ENCODE data around the gene LDLRAD4.
A peak's percentile ranks its signal among the peaks of the same experiment; 100 is the strongest.

LDLRAD4 gene

DNA sequence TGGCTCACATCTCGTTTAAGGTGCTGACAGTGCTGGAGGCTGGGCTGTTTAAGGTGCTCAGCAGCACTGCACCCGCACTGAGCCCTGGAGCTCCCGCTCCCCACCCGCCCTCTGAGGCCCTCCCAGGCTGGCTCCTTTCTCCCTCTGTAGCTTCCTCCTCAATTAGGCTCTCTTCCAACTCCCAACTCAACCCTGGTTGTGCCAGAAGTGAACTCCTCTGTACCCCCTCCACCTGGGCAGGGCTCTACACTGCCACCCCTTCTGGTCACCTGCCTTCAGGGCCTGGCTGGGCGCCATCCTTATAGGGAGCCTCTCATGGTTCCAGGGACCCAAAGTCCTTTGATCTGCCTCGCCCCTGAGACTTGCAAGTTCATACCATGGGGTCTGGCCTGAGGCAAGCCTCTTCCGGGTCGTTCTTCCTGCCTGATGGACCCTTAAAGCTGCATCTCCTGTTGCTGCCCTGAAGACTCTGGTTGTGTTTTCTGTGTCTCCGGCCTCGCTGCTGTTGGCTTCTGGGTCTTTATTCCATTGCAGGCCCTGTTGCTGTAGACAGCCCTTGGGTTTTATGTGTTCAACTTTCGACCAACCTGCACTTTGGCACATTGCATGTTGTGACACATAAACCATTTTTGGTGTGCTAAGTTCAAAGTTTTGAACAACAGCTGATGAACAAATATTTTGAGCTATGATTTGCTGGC lies 199.6 kb downstream of the LDLRAD4 start:
- DNase-seq: no peak

GRCh38 chr18:13420969-13421686 lies 202.6 kb downstream of the LDLRAD4 start:
- DNase-seq: no peak

- DNase-seq: no peak
Measured at GRCh38 chr18:13422541-13423147, 204.1 kb downstream of the LDLRAD4 start.

GRCh38 chr18:13423352-13423751 lies 204.8 kb downstream of the LDLRAD4 start:
- DNase-seq: no peak

GRCh38 chr18:13424363-13424762 lies 205.8 kb downstream of the LDLRAD4 start:
- DNase-seq: no peak

DNA sequence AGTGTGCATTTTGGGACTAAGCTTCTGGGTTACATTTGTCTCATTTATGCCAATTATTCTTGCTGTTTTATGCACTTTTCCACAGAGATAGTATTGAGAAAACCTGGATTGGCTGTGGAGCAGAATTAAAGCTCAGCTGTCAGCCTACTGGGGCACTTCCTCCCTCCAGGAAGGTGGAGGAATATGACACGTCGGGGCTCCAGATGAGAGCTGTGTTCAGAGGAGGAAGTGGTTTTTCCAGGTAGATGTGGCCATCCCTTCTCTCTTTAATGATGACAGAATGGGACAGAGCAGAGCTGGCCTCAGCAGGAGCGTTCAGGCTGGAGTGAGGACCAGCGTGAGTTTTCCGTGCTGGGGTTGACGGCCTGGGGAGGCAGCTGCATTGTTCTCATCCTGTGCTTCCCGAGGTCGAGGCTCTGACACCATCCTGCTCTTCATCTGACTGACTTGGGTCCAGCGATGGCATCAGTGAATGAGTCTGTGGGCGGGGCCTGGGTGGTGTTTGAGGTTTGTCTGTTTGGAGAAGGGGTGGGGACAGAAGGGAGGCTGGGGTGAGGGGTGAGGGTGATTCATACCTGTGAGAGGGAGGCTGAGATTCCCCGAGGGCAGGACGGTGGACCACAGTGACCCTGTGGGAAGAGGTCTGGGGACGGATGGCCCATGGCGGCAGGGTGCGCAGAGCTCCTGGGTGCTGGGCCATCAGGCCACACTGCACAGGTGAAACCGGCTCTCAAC lies 207.0 kb downstream of the LDLRAD4 start:
- peak; percentile 11 for DNase-seq

DNA sequence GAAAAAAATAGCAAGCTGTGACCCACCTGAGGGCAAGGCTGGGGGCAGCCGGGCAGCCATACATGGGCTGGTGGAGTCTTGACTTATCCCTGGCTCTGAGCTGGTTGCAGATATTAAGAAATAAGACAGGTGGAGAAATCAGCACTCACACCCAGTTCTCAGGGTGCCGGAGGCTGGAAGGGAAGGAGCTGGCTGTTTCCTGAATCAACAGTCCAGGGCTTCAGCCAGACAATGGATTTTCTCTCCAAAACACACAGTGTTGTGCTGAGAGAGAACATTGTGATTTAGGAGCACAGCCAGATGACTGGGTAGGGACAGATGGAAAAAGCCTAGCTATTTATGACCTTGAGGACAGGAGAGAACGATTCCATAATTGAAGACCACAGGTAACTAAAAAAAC lies 208.8 kb downstream of the LDLRAD4 start:
- no peak for DNase-seq

GRCh38 chr18:13428319-13428718 lies 209.8 kb downstream of the LDLRAD4 start:
- no peak for DNase-seq

DNA sequence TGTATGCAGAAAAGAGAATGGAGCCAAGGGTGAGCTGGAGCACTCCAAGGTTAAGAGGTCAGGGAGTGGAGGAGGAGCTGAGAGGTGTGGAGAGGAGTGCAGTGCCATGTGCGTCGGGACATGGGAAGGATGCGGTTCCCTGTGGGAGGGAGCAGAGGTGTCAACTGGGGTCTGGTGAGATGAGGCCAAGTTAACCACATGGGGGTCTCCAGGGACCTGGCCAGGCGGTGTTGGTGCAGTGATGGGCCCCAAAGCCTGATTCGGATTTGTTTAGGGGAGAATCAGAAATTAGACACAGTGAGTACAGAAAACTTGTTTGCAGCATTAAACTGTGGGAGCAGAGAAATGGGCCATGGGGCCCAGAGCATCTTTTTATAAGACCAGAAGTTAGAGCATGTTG lies 210.5 kb downstream of the LDLRAD4 start:
- DNase-seq: no peak

- no peak for DNase-seq
Measured at GRCh38 chr18:13429884-13430510, 211.4 kb downstream of the LDLRAD4 start.

DNA sequence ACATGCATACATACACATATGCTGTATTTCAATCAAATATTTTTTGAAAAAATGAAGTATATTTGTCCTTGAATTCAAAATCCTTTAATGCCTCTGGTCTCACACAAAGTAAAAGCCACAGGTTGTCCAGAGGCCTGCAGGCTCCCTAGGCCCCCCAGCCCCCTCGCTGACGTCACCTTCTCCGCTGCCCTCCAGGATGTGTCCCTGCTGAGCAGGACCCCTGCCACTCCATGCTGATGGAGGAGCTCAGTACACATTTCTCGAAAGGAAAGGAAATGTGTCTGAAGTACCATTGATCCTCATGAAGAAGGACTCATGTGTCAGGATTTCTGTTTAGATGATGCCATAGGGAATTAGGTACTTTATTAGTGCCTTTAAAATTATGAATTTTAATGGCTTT lies 212.1 kb downstream of the LDLRAD4 start:
- no peak for DNase-seq

GRCh38 chr18:13431886-13432285 lies 213.3 kb downstream of the LDLRAD4 start:
- no peak for DNase-seq

DNA sequence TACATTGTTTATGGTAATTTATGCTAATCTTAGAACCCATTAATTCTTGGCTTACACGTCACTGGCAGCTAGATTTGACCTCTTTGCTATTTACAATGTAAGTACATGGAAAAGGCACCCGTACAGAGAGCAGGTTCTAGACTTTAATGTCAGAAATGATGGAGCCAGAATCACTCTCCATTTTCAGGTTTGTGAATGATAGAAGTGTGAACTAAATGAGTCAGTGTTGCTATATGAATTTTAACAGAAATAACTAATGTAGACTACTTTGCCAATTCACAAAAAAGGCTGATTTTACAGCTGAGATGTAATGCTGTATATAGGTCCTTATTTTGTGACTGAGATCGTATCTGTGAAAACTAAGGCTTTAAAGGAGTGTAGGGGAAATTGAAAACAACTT lies 214.6 kb downstream of the LDLRAD4 start:
- DNase-seq: no peak

DNA sequence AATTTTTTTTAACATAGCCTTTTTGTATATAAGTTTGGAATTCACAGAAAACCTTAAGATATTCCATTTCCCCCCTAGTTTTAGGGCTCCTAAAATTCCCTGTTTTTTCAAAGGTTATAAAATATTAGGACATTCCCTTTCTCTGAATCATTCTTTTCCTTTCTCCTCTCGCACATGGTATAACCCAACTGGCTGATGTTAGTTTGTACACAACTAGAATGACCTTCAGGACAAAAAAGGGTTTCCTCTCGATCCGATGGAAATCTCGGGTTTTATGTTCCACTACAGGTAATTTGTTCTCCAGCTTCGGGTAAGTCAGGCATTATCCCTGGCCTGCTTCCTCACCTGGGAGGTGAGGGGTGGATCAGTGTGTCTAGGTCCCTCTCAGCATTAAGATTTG lies 215.1 kb downstream of the LDLRAD4 start:
- DNase-seq: no peak

DNA sequence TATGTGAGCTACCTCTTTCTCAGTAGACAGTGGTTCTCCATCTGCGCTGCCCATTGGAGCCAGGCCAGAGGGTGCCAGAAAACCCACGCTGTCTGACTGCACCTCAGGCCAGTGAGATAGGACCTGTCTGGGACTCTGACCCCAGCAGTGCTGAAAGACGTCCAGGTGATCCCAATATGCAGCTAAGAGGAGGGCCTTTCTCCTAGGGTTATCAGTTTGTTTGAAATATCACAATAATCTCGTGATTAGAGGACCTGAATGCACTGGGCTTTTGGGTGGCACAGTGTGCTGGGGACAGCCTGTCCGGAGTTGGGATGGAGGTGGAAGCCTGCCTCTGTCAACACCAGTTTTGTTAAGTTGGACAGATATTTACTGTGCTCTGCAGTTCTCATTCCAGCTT lies 216.3 kb downstream of the LDLRAD4 start:
- DNase-seq: no peak

GRCh38 chr18:13435586-13436333 lies 217.2 kb downstream of the LDLRAD4 start:
- peak; percentile 51 for DNase-seq

GRCh38 chr18:13436576-13436975 lies 218.0 kb downstream of the LDLRAD4 start:
- DNase-seq: peak; percentile 37

GRCh38 chr18:13437034-13437433 lies 218.5 kb downstream of the LDLRAD4 start:
- no peak for DNase-seq

- peak; percentile 47 for DNase-seq
Measured at GRCh38 chr18:13437796-13438506, 219.4 kb downstream of the LDLRAD4 start.

- no peak for DNase-seq
Measured at GRCh38 chr18:13438507-13439056, 220.0 kb downstream of the LDLRAD4 start.

DNA sequence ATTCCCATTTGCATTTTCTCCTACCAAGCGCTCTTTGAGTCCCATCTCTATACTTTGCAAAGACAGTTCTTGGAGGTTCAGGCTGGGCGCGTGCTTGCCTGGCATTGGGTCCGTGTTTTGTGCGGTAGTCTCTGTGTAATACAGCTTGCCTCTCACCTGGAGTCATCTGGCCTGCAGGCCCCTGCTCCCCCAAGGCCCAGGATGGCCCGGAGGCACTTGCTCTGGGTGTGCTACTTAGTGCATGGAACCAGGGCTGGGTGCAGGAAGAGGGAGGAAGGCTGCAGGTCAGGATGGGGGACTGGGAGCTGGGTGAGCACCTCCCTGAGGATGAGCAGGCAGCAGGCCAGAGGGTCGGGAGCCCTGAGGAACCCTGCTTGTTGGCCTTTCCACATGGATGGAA lies 220.9 kb downstream of the LDLRAD4 start:
- DNase-seq: no peak
